Heart left ventricle (tissue), 16 donors: ENCODE measurements around the gene PRKCB. TPM values are rescaled to one million over a fixed set of nuclear protein-coding genes. Genes with fewer than 3 reads are reported as not detected.

Experiments
- ATAC-seq, 4 donors: fragments of 200-7000 bp; cut with Tn5 transposase; one replicate each; pipeline ENCODE4 v1.9.1; 2020 to 2022; ENCODE audit warnings: moderate library complexity in 4 of 4, mild to moderate bottlenecking in 3 of 4, moderate number of reproducible peaks in 1 of 4
- DNase-seq, 5 donors: peaks; one replicate each; pipeline ENCODE4 v3.0.0-alpha.2; 2020
- H3K27ac ChIP-seq, 12 donors: fragments of 200-600 bp; sonication (generic) in 4 of 12; one replicate each; pipeline versions ENCODE4 v1.5.0 to v1.8.0; 2016 to 2022; ENCODE audit warnings: mild to moderate bottlenecking in 2 of 12
- H3K27me3 ChIP-seq, 9 donors: fragments of 200-600 bp; sonication (generic) in 2 of 9; one replicate each; pipeline versions ENCODE4 v1.5.1 to v1.8.0; 2016 to 2022; ENCODE audit warnings: mild to moderate bottlenecking in 3 of 9
- H3K36me3 ChIP-seq, 9 donors: fragments of 200-600 bp; sonication (generic) in 2 of 9; one replicate each; pipeline versions ENCODE4 v1.5.0 to v1.8.0; 2018 to 2022; ENCODE audit warnings: mild to moderate bottlenecking in 2 of 9
- H3K4me1 ChIP-seq, 12 donors: fragments of 200-600 bp; sonication (generic) in 4 of 12; one replicate each; pipeline versions ENCODE4 v1.5.0 to v1.8.0; 2016 to 2022; ENCODE audit warnings: mild to moderate bottlenecking in 3 of 12
- H3K4me3 ChIP-seq, 12 donors: fragments of 200-600 bp; sonication (generic) in 4 of 12; one replicate each; pipeline versions ENCODE4 v1.5.0 to v1.8.0; 2017 to 2022; ENCODE audit warnings: mild to moderate bottlenecking in 9 of 12, moderate library complexity in 4 of 12
- H3K9me3 ChIP-seq, 12 donors: fragments of 200-600 bp; sonication (generic) in 4 of 12; one replicate each; pipeline versions ENCODE4 v1.5.0 to v1.8.0; 2016 to 2022; ENCODE audit warnings: mild to moderate bottlenecking in 1 of 12
- CTCF ChIP-seq, 12 donors: fragments of 200-600 bp; sonication (generic) in 4 of 12; IDR thresholded peaks; one replicate each; pipeline versions ENCODE4 v1.5.0 to v1.8.0; 2018 to 2022; ENCODE audit warnings: antibody characterized with exemption in 12 of 12, mild to moderate bottlenecking in 5 of 12
- POLR2A ChIP-seq, 2 donors: fragments of 450-650 bp; IDR thresholded peaks; one replicate each; pipeline ENCODE4 v1.6.1; 2017; ENCODE audit warnings: antibody characterized with exemption in 2 of 2, mild to moderate bottlenecking in 2 of 2, moderate library complexity in 2 of 2
- WGBS, 4 donors: extraction: QIAGEN DNeasy Blood & Tissue Kit in 2 of 4; methylation state at CpG; one replicate each; pipeline versions ENCODE4 v1.1.5 to v1.1.7; 2013 to 2018; 5-methylcytosine and 5-hydroxymethylcytosine counted together
- intact Hi-C, 10 donors: fragments of 100-400 bp; cut with DNase I; formaldehyde crosslinking; loops; one replicate each; pipeline versions ENCODE4 v1.11.1 to v1.14.2; 2022
- polyA plus RNA-seq, 2 donors: library from polyadenylated mRNA; stranded (reverse); fragments of 200-250 nt; gene quantifications; one replicate each; pipeline ENCODE4 v1.2.3, GENCODE V29; 2013
- total RNA-seq, 9 donors: library from RNA; depleted of rRNA in 2 of 9; stranded (reverse); fragments of >200 nt in 2 of 9; fragmentation: NEBNext Ultra II Directional in 3 of 9; extraction: Animal tissue kit (Norgen Biotek cat#: 25700) in 3 of 9; gene quantifications; one replicate each; pipeline versions ENCODE4 v1.1.0 to v1.2.4, GENCODE V29; 2016 to 2023
- donor health status: ischemic (EF 13 %, LVEDD 7.1; RV severe dilation, severe dysfunction).
- donor health status: healthy with polysubstance abuse.
- donor health status: DM: no; HTN: yes; CAD: no.
- donor health status: DM: no; HTN: no; CAD: no.
- donor health status: ischemic (EF 25% LVEDD 6.9; RV normal size, moderate dysfunction).
- donor health status: ischemic (EF 25% LVEDD 5.7; RV mildly dilated, moderate dysfunction).
- donor health status: healthy.
- donor health status: DM: yes; HTN: yes; CAD: no.
- donor health status: ischemic (EF 35%, LVEDD 5.7; RV mildly dilated, moderate dysfunction).
- donor health status: nonischemic (EF 11% LVEDD 7.7; RV severe dilation, severe dysfunction).
- donor health status: DM: yes; HTN: yes; CAD: no.
- donor health status: PGD.
- donor health status: ischemic (EF 29% LVEDD 5.4; RV normal size, mild dysfunction).
- donor health status: nonischemic (EF 23%, LVEDD 6.1; RV moderate dilation, normal function).

PRKCB gene
- total and polyA plus RNA-seq, 11 donors: 0.30 to 18.4 (median 1.7) TPM

GRCh38 chr16:23896832-23897821 is 61.3 kb downstream of the PRKCB start:
- no peak for TF ChIP-seq CTCF (IDR thresholded peaks at IDR 0.05)
- no peak for TF ChIP-seq POLR2A (IDR thresholded peaks at IDR 0.05)
- H3K4me3 ChIP-seq: no peak overlapping the region
- ATAC-seq (no peak), DNase-seq (no peak)
- H3K27me3 ChIP-seq: peaks cover 0 to 5% (median 0%) of the 10 kb centered on the region in 9 donors
- no peak overlapping the region for H3K27ac ChIP-seq
- 45 to 55% (median 51%) methylated on average over 6 of the region's 6 CpGs for WGBS, 4 donors
- no peaks in the 10 kb centered on the region for H3K36me3 ChIP-seq
- H3K4me1 ChIP-seq: peaks cover 0 to 22% (median 0%) of the 10 kb centered on the region in 12 donors
- H3K9me3 ChIP-seq: no peaks in the 10 kb centered on the region
- intact Hi-C loops: no loop called here

GRCh38 chr16:23898682-23899430 is 63.1 kb downstream of the PRKCB start:
- WGBS, 4 donors: 90 to 94% (median 91%) methylated on average over 8 of the region's 8 CpGs

GRCh38 chr16:23899869-23900268 is 64.1 kb downstream of the PRKCB start:
- intact Hi-C loops: loop anchor here in 1 of 10 donors (10.0 kb wide), 1 partner anchor 75 kb away; no protein-coding TSS in a partner anchor
- 85 to 91% (median 87%) methylated on average over 2 of the region's 2 CpGs for WGBS, 4 donors
- ATAC-seq (no peak), DNase-seq (no peak)
- Histone ChIP-seq H3K4me1 (peaks cover 0 to 22% (median 0%) of the 10 kb centered on the region in 12 donors), H3K36me3 (no peaks in the 10 kb centered on the region), H3K27ac (no peak overlapping the region), H3K4me3 (no peak overlapping the region), H3K9me3 (no peaks in the 10 kb centered on the region), H3K27me3 (peaks cover 0 to 5% (median 0%) of the 10 kb centered on the region in 9 donors)
- no peak for TF ChIP-seq CTCF (IDR thresholded peaks at IDR 0.05)

More at GRCh38 chr16:23898682-23899430, 63.1 kb downstream of the PRKCB start:
- peaks cover 0 to 5% (median 0%) of the 10 kb centered on the region in 9 donors for H3K27me3 ChIP-seq
- ATAC-seq (no peak), DNase-seq (no peak)
- H3K27ac ChIP-seq: no peak overlapping the region
- intact Hi-C loops: no loop called here
- H3K36me3 ChIP-seq: no peaks in the 10 kb centered on the region
- TF ChIP-seq CTCF (IDR thresholded peaks at IDR 0.05) (no peak), POLR2A (IDR thresholded peaks at IDR 0.05) (no peak)
- H3K4me3 ChIP-seq: no peak overlapping the region
- peaks cover 0 to 22% (median 0%) of the 10 kb centered on the region in 12 donors for H3K4me1 ChIP-seq
- no peaks in the 10 kb centered on the region for H3K9me3 ChIP-seq
